Activated CD4-positive, alpha-beta T cell treated with anti-CD3 and anti-CD28 coated beads for 24 hours (primary cell): ENCODE measurements around the gene SLC26A3.

Experiments
- DNase-seq, 2 donors: peaks; one replicate each; pipeline ENCODE4 v3.0.0-alpha.2; 2020; ENCODE audit warnings: low read depth in 2 of 2

SLC26A3 gene

GRCh38 chr7:107751113-107751512 is 51.9 kb downstream of the SLC26A3 start:
- DNase-seq: no peak

- DNase-seq: no peak
Observed at GRCh38 chr7:107746006-107746405, 57.0 kb downstream of the SLC26A3 start.

GRCh38 chr7:107744345-107744750 is 58.7 kb downstream of the SLC26A3 start:
- no peak for DNase-seq

- DNase-seq: peak; percentile 95 to 96
Observed at GRCh38 chr7:107743567-107744344, 59.3 kb downstream of the SLC26A3 start, which contains the start of gene CBLL1. TSS of gene CBLL1 (plus strand) at chr7:107744142. CDS start at chr7:107744164, 22 bp downstream.

GRCh38 chr7:107742678-107743566 is 60.1 kb downstream of the SLC26A3 start:
- DNase-seq: peak in 1 of 2 donors; percentile 21

- no peak for DNase-seq
Observed at GRCh38 chr7:107728276-107728675, 74.7 kb downstream of the SLC26A3 start.

- no peak for DNase-seq
Observed at GRCh38 chr7:107726356-107727130, 76.5 kb downstream of the SLC26A3 start.

- DNase-seq: peak; percentile 33 to 40
Observed at GRCh38 chr7:107725138-107725740, 77.8 kb downstream of the SLC26A3 start.

GRCh38 chr7:107723255-107723654 is 79.8 kb downstream of the SLC26A3 start:
- no peak for DNase-seq

GRCh38 chr7:107721286-107721685 is 81.7 kb downstream of the SLC26A3 start:
- DNase-seq: no peak

GRCh38 chr7:107718456-107719193 is 84.4 kb downstream of the SLC26A3 start:
- DNase-seq: no peak

- no peak for DNase-seq
Observed at GRCh38 chr7:107715531-107715930, 87.5 kb downstream of the SLC26A3 start.
